ENCODE measurements around the gene ANK2.
A peak's percentile ranks its signal among the peaks of the same experiment; 100 is the strongest.
"Not testable (repeated sequence)": the region's sequence is repeated elsewhere in the genome, so short reads cannot be mapped to it uniquely, and the experiment has no call there.

The ANK2 gene

DNA sequence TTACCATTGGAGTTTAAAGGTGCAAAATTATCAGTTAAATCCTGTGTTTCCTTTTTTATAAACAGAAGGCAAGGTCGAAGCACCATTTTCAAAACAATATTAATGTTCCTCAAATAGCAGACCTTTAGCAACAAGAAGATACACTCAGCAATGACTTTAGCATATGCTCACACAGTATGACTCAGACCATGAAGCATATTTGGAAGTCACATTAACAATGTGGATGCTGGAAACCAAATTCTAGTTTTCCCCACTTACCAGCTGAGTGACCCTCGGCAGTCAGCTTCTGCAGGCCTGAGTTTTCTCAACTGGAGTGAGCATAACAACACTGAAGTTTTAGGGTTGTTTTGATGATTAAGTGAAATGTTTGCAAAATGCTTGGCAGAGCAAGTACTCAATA is 130.5 kb downstream of the ANK2 start:
- no peak overlapping the region for H3K4me3 ChIP-seq

DNA sequence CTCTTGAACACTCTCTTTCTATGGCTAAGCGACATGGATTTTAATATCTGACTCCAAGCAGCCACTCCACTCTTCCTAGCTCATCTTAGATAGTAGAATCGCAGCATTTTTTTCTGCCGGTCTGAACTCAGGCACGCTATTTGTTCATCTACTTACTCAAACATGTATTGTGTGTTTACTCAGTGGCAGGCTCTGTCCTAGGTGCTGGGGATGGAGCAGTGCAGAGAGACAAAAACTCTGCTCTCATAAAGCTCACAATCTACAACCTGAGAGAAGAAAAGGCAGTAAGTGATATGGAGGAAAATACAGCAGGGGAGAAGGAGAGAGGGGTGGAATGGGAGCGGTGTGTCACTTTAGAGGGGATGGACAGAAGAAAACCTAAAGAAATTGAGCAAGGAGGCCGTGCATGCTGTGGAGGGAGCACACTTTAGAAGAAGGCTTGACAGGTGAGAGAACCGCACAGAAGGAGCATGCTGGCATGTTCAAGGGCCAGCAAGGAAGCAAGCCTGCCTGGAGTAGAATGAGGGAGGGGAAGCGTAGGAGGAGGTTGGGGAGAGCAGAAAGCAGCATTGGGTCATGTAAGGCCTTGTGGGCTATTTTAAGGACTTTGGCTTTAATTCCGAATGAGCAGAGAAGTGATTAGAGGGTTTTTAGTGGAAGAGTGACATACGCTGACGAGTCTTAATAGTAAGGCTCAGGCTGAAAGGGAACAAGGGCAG is 132.0 kb downstream of the ANK2 start:
- no peak overlapping the region for H3K4me3 ChIP-seq
- H3K27ac ChIP-seq: peak overlapping the region in 1 of 21 experiments; percentile 17

More for the DNA sequence above, 130.5 kb downstream of the ANK2 start:
- no peak overlapping the region for H3K27ac ChIP-seq

DNA sequence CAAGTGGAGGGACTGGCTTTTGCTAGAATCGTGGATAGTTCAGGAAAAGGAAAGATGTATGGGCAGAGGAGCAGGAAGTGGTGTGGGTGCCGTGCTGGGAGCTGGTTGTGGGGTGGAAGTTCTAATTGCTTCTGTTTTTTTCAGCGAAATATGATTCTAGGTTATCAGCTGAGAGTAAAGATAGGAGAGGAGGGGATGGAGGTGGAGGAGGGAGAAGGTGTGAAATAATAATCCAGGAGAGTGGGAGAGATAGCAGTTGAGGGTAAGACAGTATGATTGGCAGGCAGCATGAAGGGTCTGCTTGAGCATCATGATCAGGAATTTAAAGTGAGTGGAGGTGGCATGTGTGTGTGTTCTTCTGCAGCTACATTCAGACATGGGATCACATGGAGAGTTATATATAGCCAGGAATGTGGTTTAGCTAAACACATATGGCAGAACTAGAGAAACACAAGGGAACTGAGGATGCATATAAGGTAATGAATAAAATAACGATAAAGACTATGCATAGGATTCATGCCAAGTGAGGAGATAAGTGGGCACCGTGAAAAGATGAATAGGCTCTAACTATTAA is 133.7 kb downstream of the ANK2 start:
- no peak overlapping the region for H3K27ac ChIP-seq
- no peak overlapping the region for H3K4me3 ChIP-seq

DNA sequence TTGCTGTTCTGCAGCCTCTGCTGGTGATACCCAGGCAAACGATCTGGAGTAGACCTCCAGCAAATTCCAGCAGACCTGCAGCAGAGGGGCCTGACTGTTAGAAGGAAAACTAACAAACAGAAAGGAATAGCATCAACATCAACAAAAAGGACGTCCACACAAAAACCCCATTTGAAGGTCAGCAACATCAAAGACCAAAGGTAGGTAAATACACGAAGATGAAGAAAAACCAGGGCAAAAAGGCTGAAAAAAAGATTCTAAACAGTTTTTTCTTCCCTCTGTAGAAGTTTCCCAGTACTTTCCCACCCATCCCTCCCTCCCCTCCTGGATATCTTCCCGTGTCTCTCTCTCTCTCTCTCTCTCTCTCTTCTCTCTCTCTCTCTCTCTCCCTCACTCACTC is 136.8 kb downstream of the ANK2 start:
- H3K27ac ChIP-seq, H3K4me3 ChIP-seq: not testable (repeated sequence)

DNA sequence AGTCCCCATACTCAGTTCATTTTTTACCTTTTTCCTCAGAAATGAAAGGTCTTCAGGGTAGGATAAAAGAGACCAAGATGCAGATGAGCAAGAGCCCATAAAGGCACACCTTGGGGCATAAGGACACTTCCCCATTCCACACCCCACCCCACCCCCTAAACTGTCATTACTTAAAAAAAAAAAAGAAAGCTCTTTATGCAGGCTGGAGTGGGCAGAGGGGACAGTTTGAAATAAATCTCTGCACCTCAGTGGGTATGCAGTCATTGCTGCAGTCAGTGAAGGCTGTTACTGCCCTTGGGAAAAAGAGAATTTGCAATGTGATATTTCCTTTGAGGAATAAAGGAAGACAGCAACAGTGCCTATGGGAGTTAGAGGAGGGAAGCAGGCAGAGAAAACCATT is 137.5 kb downstream of the ANK2 start:
- no peak overlapping the region for H3K4me3 ChIP-seq
- H3K27ac ChIP-seq: no peak overlapping the region

DNA sequence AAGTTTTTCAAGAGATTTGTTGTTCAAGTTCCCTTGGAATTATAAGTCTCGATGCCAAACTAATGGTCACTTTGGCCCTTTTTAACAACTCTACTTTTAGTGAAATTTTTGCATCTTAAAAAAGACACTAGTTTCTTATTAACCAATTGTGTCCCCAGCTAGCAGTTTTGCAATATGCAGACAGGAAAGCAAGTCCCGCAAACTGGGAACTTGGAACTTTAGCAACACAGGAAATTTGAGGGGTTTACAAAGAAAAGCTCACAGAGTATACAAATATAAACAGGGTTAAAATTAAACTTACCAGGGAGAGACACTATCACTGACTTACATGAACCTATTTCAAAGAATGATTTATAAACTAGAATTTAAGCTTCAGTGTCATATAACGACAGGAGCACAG is 137.9 kb downstream of the ANK2 start:
- no peak overlapping the region for H3K4me3 ChIP-seq
- no peak overlapping the region for H3K27ac ChIP-seq

DNA sequence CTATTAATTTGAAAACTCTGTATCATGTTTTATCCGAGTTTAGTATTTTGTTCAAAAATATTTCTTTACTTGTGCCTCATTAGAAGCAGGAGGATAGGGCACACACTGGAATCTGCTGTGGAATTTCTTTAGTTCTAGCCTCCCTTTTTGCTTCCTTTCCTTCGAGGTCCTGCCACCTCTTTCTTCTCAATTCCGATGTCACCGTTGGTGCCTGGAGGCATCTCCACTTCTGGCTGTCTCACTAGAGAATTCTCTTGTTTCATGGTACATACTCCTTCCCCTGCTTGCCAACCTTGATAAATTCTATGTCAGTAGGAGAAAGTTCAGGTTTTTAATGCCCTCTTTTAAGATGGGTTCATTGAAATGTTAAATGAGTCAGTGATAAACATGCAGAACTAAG is 140.1 kb downstream of the ANK2 start:
- H3K4me3 ChIP-seq: no peak overlapping the region
- no peak overlapping the region for H3K27ac ChIP-seq

DNA sequence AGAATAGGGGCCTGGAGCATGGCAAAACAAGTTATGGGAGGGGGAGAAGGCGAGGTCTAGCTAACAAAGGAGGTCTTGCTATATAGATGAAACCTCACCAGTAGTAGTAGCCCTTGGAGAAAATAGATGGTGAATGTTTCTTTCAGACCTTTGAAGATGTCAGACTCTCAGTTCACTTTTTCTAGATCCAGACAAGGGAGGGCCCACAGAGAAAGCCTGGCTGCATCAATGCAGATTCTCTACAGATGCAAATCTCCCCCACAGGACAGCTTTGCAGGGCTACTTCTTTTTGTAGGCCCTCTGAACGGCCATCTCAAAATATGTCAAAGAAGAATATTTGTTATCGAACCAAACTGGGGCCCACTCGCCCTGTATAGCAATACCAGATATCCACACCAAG is 159.7 kb downstream of the ANK2 start:
- no peak overlapping the region for H3K4me3 ChIP-seq
- H3K27ac ChIP-seq: no peak overlapping the region

DNA sequence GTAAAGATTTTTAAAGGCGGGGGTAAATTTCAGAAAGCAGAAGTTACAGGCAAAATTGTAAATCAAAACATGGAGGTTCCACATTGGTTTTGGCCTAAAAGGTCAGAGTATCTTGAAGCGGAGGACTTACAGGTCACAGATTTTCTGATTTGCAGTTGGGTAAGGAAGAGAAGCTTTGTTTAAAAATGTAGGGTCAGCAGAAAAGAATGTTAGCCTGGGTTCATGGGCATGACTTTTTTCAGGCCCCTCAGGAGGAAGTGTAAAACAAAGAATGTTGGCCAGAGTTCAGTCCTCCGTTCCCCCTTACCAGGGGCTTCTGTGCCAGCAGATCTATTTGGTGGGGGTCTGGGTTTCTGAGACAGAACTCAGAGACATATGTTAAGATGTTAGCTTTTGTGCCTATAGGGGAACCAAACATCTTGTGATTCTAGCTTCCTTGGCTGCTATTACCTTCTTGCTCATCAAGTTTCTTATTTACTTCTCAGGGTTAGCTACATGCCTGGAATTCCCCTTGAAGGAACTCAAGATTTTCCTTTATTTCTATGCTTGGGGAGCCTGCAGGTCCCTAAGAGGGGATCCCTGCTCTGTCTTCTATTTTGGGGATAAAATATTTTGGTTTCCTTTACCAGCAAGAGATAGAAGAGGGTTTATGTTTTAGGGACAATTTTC is 160.3 kb downstream of the ANK2 start:
- Histone ChIP-seq H3K27ac (no peak overlapping the region), H3K4me3 (no peak overlapping the region)

DNA sequence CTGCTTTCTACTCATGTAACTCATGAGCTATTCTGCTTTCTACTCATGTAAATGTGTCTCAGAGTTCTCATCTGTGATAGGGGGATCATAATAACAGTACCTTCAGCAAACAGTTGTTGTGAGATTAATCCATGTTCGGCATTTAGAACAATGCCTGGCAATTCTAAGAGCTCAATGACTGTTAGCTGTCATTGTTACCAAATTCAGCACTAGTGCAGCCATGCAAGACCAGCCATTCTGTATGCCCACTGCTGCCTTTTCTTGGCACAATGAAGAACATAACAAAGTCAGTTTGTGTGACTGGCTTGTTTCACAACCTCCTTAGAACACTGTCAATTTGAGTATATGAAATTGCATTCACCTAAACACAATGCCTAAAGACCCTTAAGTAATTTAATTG is 163.2 kb downstream of the ANK2 start:
- no peak overlapping the region for H3K4me3 ChIP-seq
- no peak overlapping the region for H3K27ac ChIP-seq

DNA sequence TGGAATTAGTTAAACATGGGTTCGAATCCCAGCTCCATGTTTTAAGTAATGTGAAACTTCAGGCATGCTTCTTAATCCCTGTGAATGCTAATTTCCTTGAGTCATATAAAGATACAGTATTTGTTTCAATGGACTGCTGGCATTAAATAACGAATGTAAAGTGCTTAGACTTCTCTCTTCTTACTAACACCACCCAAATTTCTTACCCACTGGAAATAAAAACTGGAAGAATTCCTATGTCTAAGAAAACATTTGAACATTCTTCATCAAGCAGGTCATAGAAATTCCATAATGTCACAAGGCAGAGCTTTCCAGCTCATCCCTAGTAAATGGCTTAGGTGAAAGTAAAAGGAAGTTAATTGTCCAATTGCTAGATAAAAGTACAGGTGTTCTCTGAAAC is 172.5 kb downstream of the ANK2 start:
- H3K4me3 ChIP-seq: no peak overlapping the region
- H3K27ac ChIP-seq: no peak overlapping the region

DNA sequence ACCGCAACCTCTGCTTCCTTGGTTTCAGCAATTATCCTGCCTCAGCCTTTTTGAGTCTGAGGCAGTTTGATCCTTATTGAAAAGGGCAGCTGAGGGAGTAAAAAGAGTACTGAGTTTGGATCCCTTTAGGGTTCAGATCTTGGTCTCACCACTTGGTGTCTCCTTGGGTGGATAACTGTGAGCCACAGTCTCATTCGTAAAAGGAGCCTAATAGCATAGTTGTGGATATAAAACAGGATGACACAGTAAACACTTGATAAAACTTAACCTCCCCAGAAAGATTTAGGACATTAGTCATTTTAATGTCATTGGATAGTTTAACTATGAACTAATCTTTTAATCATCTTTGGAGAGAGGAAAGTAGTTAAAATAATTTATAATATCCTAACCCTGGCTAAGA is 173.0 kb downstream of the ANK2 start:
- Histone ChIP-seq H3K27ac (no peak overlapping the region), H3K4me3 (no peak overlapping the region)

DNA sequence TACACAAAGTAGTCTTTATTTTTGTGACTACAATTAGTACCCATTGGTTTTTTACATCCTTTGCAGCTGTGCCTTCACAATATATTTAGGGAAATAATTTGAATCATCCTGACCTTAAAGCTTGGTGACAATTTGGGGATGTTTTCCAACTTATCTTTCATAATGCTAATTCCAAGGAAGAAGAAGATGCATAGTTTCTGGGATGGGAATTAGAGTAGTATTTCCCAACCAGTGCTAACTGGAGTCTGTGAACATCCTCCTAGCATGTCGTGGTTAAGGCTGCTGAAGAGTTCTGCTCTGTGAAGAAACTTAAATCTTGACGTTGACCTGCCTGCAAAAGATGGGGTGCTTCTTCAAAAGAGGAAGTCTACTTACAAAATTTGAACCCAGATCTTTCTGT is 173.5 kb downstream of the ANK2 start:
- Histone ChIP-seq H3K27ac (no peak overlapping the region), H3K4me3 (no peak overlapping the region)

DNA sequence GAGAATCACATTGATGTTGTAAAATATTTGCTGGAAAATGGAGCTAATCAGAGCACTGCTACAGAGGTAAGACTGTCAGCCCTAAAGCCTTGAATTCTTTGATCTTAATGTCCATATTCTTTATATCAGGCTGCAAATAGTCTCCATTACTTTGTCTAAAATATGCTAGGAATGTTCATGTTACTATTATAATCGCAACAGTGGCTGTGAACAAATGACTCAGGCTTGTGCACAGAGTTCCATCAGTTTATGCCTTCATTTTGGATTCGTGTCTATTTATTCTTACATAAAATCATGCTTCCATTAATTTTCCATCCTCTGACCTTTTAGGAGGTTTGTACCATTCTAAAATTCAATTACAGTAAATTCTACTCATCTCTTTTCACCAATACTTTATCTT is 182.7 kb downstream of the ANK2 start:
- Histone ChIP-seq H3K27ac (no peak overlapping the region), H3K4me3 (no peak overlapping the region)

DNA sequence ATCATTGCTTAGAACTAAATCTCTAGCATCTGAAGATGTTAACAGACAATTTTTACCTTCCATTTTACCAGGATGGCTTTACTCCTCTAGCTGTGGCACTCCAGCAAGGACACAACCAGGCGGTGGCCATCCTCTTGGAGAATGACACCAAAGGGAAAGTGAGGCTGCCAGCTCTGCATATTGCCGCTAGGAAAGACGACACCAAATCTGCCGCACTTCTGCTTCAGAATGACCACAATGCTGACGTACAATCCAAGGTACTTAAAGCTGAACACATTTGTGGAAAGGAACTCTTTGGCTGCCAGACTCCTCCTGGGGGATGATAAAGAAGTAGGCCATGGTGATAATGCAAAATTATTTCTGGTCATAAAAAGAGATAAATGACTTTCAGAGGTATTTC is 187.5 kb downstream of the ANK2 start:
- Histone ChIP-seq H3K27ac (no peak overlapping the region), H3K4me3 (no peak overlapping the region)

DNA sequence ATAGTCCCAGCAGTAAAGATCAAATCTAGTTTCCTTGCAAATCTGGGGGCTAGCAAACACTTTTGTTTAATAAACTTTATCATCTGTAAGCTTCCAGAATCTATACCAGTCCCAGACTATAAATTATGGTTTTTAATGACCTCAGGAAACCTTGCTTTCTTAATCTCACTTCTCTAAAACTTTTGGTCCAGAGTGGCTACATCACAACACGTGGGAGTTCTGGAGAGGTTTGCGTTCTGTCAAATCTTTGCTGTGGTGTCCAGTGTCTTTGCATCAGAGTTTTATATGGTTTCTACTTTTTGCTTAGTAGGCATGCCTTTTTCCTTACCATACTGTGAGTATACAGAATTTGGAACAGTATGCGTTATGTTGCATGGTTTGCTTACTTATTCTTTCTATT is 193.9 kb downstream of the ANK2 start:
- H3K27ac ChIP-seq: no peak overlapping the region

DNA sequence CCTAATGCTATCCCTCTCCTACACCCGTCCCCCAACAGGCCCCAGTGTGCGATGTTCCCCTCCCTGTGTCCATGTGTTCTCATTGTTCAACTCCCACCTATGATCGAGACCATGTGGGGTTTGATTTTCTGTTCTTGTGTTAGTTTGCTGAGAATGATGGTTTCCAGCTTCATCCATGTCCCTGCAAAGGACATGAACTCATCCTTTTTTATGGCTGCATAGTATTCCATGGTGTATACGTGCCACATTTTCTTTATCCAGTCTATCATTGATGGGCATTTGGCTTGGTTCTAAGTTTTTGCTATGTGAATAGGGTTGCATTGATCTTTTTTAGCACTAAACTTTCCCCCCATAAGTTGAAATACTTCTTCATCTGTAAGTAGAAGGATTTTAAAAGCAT is 195.3 kb downstream of the ANK2 start:
- not testable (repeated sequence) for H3K27ac ChIP-seq, H3K4me3 ChIP-seq

More for the DNA sequence above, 193.9 kb downstream of the ANK2 start:
- H3K4me3 ChIP-seq: no peak overlapping the region

DNA sequence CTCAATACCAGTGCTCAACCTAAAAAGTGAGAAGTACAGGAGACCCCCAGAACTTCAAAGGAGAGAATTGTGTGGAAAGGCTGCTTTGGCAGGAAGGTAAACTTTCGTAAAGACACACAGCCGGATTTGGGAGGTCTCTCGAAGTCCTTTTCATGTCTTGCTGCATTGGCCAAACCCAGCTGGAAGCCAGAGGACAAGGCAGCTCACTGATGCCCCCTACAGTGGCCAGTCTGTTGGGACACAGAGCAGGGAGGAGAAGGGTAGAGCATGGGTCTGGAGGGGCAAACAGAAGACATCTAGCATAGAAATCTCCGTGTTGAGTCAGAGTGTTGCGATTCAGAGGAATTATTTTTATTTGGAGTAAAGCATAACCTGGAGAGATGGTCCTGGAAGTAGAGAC is 198.9 kb downstream of the ANK2 start:
- H3K4me3 ChIP-seq: no peak overlapping the region
- no peak overlapping the region for H3K27ac ChIP-seq

DNA sequence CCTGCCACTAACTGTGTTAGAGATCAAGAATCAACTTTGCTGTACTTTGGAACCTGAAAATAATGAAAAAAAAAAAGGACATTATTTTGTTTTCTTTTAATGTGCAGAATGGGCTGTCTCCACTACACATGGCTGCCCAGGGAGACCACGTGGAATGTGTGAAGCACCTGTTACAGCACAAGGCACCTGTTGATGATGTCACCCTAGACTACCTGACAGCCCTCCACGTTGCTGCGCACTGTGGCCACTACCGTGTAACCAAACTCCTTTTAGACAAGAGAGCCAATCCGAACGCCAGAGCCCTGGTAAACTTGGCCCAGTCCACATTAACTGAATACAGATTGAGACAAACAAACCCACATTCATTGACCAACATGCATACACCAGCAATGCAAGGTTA is 206.2 kb downstream of the ANK2 start:
- H3K4me3 ChIP-seq: no peak overlapping the region
- no peak overlapping the region for H3K27ac ChIP-seq

DNA sequence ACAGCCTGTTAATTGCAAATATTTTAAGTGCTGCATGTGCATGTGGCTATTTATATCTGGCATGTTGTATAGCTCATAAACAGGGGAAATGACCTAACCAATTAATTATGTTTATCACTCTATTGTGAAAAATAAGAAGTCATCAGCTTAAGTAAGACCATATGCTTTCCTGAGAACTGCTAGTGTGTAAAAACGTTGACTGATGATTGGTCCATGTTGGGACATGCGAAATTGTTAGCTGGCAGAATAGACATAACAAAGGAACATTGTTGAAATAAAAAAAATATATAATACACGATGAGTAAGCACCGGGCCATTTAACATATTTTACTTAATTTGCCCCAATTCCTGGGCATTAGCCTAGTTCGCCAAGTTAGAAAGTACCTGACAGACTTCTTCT is 207.5 kb downstream of the ANK2 start:
- no peak overlapping the region for H3K27ac ChIP-seq
- no peak overlapping the region for H3K4me3 ChIP-seq

DNA sequence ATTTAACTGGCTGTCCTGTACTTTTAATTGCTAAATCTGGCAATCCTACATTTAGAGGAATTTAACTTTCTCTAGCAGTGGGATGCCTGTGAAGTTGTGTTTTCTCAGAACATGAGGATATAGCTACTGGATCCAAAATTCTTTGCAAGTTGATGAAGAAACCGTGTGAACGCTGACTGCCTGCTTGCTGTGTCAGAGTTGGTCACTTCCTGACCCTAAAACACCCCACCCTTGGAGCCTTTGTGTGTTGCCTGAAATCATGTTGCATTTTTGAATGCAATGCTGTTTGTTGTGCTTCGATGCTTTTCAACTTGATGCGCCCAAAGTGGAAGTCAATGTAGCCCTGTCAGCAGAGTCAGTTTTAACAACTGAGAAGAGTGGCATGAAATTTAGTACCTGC is 211.2 kb downstream of the ANK2 start:
- no peak overlapping the region for H3K4me3 ChIP-seq

DNA sequence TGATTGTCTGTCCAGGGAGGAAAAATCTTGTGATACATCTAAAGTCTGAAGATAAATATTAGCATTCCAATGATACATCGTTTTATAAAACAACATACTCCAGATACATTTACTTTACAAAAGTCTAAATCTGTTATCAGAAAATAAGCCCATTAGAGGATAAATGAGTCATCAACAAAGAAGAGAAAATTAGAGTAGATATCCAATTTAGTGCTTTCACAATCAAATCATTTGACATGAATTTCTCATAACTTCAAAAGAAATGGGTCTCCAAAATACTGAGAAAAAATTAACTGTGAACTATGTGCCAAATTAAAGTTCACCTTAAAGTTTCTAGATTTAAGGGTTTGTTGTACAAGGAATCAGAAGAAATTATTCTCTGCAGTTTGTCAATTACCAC is 213.8 kb downstream of the ANK2 start:
- H3K4me3 ChIP-seq: no peak overlapping the region
- H3K27ac ChIP-seq: no peak overlapping the region

More for the DNA sequence above, 211.2 kb downstream of the ANK2 start:
- H3K27ac ChIP-seq: no peak overlapping the region
